Brain microvascular endothelial cell (primary cell): ENCODE measurements around the gene ADAM23.

Experiments used
- DNase-seq: peaks from one replicate; pipeline ENCODE4 v3.0.0-alpha.2; 2020
- H3K27ac ChIP-seq: fragments of 250-450 bp; sonication (Bioruptor Pico); 2 replicates; pipeline ENCODE4 v1.5.1; 2020; ENCODE audit warnings: mild to moderate bottlenecking, moderate library complexity
- H3K27me3 ChIP-seq: fragments of 250-450 bp; sonication (Bioruptor Pico); replicated peaks from 2 replicates; pipeline ENCODE4 v1.5.1; 2020; ENCODE audit warnings: mild to moderate bottlenecking
- H3K36me3 ChIP-seq: fragments of 250-450 bp; sonication (Bioruptor Pico); replicated peaks from 2 replicates; pipeline ENCODE4 v1.5.1; 2020; ENCODE audit warnings: mild to moderate bottlenecking
- H3K4me3 ChIP-seq: 2 replicates; pipeline ENCODE4 v1.5.1; 2011; ENCODE audit warnings: low read depth, mild to moderate bottlenecking, control low read depth, low read length, moderate library complexity
- CTCF ChIP-seq: IDR thresholded peaks from 2 replicates; pipeline ENCODE4 v1.5.1; 2011; ENCODE audit warnings: low read depth, mild to moderate bottlenecking, moderate library complexity, low read length, control low read depth, inconsistent platforms; ENCODE audit errors: missing control alignments
- in situ Hi-C: cut with HindIII; loops from 2 replicates; pipeline ENCODE4 v1.10.0; 2017; ENCODE audit warnings: low sequenced_read_pairs, low pct_ligation_motif_present

The ADAM23 gene

GRCh38 chr2:206433686-206434085, 9.6 kb upstream of the ADAM23 start:
- H3K36me3 ChIP-seq = no peaks in the 10 kb centered on the region
- H3K27me3 ChIP-seq = peaks cover 2% of the 10 kb centered on the region
- H3K27ac ChIP-seq = no peak overlapping the region
- TF ChIP-seq CTCF = no peak
- DNase-seq = no peak
- in situ Hi-C loops = no loop called here
- no peak overlapping the region for H3K4me3 ChIP-seq

GRCh38 chr2:206435742-206436141, 7.6 kb upstream of the ADAM23 start:
- H3K27me3 ChIP-seq = peaks cover 2% of the 10 kb centered on the region
- no peaks in the 10 kb centered on the region for H3K36me3 ChIP-seq
- in situ Hi-C loops = no loop called here
- H3K27ac ChIP-seq = no peak overlapping the region
- TF ChIP-seq CTCF = no peak
- H3K4me3 ChIP-seq = no peak overlapping the region
- no peak for DNase-seq

- no peak for DNase-seq
- H3K27ac ChIP-seq = no peak overlapping the region
- no peak for TF ChIP-seq CTCF
- in situ Hi-C loops = no loop called here
- no peaks in the 10 kb centered on the region for H3K36me3 ChIP-seq
- H3K27me3 ChIP-seq = peaks cover 9% of the 10 kb centered on the region
- H3K4me3 ChIP-seq = no peak overlapping the region
Observed at GRCh38 chr2:206438196-206438724, 5.1 kb upstream of the ADAM23 start.

- no peak for DNase-seq
- in situ Hi-C loops = no loop called here
- Histone ChIP-seq H3K27me3 (peaks cover 11% of the 10 kb centered on the region), H3K4me3 (peak overlapping the region; percentile 62), H3K27ac (no peak overlapping the region), H3K36me3 (no peaks in the 10 kb centered on the region)
- TF ChIP-seq CTCF = no peak
Observed at GRCh38 chr2:206442474-206442832, 879 bp upstream of the ADAM23 start.

- in situ Hi-C loops = no loop called here
- Histone ChIP-seq H3K4me3 (peak overlapping the region; percentile 62), H3K27me3 (peaks cover 9% of the 10 kb centered on the region), H3K36me3 (no peaks in the 10 kb centered on the region), H3K27ac (no peak overlapping the region)
- TF ChIP-seq CTCF = peak; percentile 27
- DNase-seq = peak; percentile 7
Observed at GRCh38 chr2:206443735-206444527, 599 bp downstream of the ADAM23 start.
